ENCODE measurements around the gene CMC1.

The CMC1 gene

DNA sequence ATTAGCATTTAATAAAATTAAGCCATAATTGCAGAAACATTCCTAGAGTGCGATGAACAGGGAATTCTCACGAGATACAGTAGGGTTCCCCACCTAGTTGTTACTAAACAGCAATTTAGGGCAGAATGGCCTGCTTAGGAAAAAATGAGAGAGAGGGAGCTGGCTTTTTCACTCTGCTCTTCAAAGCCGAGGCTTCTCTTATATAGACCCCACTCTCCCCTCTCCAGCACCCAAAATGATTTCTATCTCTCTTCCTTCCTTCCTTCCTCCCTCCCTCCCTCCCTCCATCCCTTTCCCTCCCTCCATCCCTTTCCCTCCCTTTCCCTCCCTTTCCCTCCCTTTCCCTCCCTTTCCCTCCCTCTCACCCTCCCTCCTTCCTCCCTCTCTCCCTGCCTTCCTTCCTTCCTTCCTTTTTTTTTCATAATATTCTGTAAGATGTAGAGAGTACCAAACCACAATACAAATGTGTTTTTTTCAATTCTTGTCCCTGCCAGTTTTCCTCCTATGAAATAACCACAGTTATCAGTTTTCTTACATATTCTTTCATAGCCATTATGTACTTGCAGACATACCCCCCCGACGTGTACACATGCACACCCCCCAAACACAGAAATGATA is 59.0 kb downstream of the CMC1 start:
- DNase-seq (ENCODE audit: low spot score): no peak

- DNase-seq (ENCODE audit: low spot score): no peak
These were observed 60.3 kb downstream of the CMC1 start for GRCh38 chr3:28301688-28302087.

- DNase-seq (ENCODE audit: low spot score): no peak
These were observed 66.8 kb downstream of the CMC1 start for GRCh38 chr3:28308196-28308595.

DNA sequence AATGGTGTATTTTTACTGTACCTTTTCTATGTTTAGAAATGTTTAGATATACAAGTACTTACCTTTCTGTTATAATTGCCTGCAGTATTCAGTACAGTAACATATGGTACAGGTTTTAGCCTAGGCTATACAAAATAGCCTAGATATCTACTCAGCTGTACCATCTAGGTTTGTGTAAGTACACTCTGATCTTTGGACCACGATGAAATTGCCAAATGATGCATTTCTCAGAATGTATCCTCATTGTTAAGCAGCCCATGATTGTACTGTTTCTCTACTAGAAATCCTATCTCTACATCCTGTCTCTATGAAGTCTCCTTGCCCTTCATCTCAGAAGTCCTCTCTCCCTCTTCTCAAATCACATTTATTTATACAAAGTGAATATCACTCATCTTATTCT is 74.3 kb downstream of the CMC1 start:
- DNase-seq (ENCODE audit: low spot score): no peak

DNA sequence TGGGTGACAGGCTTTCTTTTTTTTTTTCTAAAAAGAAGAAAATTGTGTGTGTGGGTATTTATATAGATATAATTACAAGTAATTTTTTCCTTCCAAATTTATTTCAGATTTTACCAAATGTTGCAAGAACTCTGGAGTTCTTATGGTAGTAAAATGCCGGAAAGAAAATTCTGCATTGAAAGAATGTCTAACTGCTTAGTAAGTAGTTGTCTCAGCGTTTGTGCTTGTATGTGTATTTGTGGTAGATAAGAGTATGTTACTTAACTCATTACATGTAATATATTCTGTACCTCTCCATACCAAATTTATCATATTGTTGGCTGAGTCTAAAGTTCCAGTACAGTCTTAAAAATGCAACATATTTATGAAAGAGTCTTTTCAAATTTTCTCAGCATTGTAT is 74.8 kb downstream of the CMC1 start:
- DNase-seq (ENCODE audit: low spot score): no peak

- DNase-seq (ENCODE audit: low spot score): peak; percentile 63
These were observed 76.1 kb downstream of the CMC1 start for GRCh38 chr3:28317438-28318022.

GRCh38 chr3:28320981-28321380 is 79.6 kb downstream of the CMC1 start:
- no peak for DNase-seq (ENCODE audit: low spot score)

DNA sequence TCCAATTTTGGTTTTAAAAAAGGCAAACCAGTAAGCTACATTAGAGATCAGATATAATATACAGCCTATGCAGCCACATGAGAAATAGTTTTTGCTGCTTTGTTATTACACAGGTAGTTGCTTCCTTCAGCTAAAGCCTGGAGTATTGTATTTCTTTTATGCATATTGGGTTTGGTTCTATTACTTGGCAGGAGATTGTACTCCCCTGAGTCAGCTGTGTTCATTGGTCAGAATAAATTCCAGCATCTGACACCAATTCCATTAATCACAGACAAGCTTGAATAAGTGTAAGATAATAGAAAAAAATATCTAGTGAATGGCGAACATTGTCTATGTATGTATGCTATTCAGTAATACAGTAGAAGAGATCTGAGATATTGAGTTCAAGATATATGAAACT is 81.0 kb downstream of the CMC1 start:
- no peak for DNase-seq (ENCODE audit: low spot score)

GRCh38 chr3:28326458-28326926 is 85.1 kb downstream of the CMC1 start:
- no peak for DNase-seq (ENCODE audit: low spot score)

GRCh38 chr3:28328188-28329151 is 87.1 kb downstream of the CMC1 start:
- peak; percentile 62 for DNase-seq (ENCODE audit: low spot score)

DNA sequence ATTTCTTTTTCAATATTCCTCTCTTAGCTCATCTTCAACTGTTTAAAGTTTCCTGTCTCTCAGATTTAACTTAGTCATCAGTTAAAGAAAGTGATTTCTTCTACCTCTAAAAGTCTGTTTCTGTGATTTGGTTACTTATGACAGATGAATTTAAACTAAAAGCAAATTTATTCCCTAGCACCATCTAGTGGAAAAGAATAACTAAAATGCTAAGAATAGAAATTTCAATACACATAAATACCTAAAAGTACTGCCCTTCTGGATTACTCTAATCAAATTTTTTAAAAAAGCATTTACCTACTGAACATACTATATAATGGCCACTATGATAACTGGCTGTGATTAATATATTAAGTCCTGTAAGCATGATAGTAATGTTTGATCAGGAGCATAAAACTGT is 93.1 kb downstream of the CMC1 start:
- no peak for DNase-seq (ENCODE audit: low spot score)

DNA sequence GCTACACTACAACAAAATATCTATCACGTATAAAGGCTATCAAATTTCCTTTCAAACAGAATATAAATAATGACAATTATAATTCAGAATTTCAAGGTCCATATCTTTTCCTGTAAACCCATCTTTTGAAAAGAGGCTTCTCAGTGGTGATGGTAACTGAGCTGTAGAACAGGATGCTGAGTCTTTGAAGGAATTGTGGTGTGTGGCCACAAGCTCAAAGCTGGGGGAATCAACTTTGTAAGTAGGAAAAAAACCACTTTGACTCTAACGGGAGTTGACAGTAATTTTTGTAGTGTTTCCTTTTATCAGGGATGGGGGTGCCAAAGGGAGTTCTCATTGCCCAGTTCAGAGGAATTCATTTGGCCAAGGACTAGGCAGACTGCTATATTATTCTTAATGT is 93.8 kb downstream of the CMC1 start:
- no peak for DNase-seq (ENCODE audit: low spot score)

- DNase-seq (ENCODE audit: low spot score): no peak
These were observed 95.8 kb downstream of the CMC1 start for GRCh38 chr3:28337230-28337629.

- no peak for DNase-seq (ENCODE audit: low spot score)
These were observed 101.7 kb downstream of the CMC1 start for GRCh38 chr3:28343144-28343543.

GRCh38 chr3:28345690-28346089 is 104.3 kb downstream of the CMC1 start:
- no peak for DNase-seq (ENCODE audit: low spot score)

DNA sequence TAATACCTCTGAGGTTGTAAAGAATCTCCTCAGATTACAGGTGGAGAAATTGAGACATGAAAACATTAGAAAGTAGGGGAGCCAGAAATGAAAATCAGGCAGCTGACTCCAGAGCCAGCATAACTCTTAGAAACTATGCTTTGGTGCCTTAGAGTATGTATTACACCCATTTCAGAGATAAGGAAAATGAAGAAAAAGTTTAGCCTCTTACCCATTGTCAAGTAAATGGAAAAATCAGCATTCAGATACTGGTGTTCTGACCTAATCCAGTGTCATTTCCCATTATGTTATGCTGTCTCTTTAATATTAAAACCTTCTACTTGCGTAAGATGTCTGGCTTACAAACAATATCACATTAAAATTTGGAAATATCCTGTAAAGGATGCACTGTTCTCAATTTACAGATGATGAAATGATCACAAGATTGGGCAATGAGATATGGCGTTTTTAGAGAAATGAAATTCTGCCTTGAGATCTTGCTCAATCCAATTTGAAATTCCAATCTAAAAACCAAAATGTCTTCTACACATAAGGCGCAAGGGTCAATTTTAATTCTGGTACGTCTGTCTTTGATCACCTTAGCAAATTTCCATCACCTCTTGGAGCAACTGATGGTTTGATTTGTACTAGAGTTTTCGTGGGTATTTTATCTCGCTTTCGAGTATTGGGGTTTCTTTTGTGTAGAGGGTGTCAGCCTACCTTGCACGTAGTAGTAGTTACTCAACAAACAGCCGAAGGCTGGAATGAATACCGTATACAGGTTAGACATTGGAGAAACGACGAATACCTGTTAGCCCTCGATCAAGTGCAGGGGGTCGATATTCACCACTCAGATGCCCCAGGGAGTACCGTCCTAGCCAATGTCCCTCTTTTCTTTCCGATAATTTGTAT is 106.2 kb downstream of the CMC1 start:
- DNase-seq (ENCODE audit: low spot score): no peak

GRCh38 chr3:28348265-28348628 is 106.8 kb downstream of the CMC1 start:
- DNase-seq (ENCODE audit: low spot score): no peak

DNA sequence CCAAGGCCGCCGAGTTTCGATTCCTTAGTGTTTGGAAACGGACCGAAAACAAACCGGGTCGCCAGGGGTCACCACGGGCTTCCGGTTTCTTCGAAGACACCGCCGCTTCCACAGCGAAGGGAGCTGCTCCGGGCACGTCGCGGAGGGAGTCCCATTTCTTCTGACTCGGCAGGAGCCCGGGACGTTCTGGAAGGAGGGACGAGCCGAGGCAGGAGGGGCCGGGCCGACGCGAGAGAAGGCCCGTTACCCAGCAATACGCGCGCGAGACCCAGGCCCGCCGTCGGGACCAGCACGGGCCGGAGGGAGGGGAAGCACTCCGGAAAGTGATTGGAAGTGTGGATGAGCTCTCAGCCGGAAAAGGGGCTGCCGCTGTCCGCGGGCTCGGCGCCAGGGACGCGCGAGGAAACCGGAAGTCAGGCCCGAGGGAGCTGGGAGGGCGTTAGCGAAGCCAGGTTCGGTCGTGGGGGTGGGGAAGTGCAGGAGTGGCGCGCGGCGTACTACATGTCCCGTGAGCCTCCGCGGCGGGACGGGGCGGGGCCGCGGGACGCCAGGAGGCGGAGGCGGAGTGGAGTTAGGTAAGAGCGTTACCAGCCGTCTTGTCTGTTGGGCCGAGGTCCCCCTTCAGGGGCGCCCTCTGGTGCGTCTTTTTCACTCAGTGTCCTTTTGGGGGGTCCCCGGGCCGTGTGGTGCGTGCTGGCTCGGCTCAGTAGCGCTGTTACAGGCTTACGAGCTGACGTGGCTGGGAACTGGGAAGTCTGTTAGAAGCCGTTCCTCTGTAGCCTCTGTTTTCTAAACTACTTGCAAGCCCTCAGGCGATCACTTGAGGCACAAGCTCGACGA is 107.4 kb downstream of the CMC1 start, which contains the start of the genes AZI2 and ZCWPW2:
AZI2 (minus strand) TSS at position 196 of the 840 bp plus-strand sequence. CDS start 8,207 bp downstream, outside the sequence.
ZCWPW2 (plus strand) TSS at position 93 of the 840 bp plus-strand sequence. CDS start 64,348 bp downstream, outside the sequence.
- peak; percentile 93 for DNase-seq (ENCODE audit: low spot score)

- no peak for DNase-seq (ENCODE audit: low spot score)
These were observed 108.1 kb downstream of the CMC1 start for GRCh38 chr3:28349469-28350000.

All from hematopoietic multipotent progenitor cell treated with erythropoietin and hydrocortisone succinate and interleukin-3 and kit ligand, for 15 days (in vitro differentiated cells).